Activated T-cell treated with anti-CD3 and anti-CD28 coated beads for 48 hours (primary cell): ENCODE data around the gene CYP24A1.

Experiments used
- DNase-seq: peaks from one replicate; pipeline ENCODE4 v3.0.0-alpha.2; 2020; ENCODE audit warnings: low read depth

Gene CYP24A1

GRCh38 chr20:54173653-54174456 lies at the start of gene CYP24A1:
Gene CYP24A1 (minus strand): TSS chr20:54173986. CDS start chr20:54173579, 407 bp downstream.
- peak; percentile 12 for DNase-seq

DNA sequence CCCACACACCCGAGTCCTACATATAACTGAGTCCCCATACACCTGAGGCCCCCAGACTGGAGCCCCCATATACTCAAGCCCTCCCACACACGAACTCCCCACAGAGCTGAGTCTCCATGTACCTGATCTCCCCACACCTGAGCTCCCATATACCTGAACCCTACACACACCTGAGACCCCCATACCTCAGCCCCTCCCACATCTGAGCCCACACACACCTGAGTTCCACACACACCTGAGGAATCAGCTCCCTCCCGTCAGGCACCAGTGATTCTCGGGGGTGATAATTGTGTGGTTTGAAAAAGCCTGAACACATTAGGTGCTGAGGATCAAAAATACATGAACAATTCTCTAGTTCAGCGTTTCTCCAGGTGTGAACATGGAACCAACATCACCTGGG lies 49.5 kb upstream of the CYP24A1 start:
- DNase-seq = no peak

DNA sequence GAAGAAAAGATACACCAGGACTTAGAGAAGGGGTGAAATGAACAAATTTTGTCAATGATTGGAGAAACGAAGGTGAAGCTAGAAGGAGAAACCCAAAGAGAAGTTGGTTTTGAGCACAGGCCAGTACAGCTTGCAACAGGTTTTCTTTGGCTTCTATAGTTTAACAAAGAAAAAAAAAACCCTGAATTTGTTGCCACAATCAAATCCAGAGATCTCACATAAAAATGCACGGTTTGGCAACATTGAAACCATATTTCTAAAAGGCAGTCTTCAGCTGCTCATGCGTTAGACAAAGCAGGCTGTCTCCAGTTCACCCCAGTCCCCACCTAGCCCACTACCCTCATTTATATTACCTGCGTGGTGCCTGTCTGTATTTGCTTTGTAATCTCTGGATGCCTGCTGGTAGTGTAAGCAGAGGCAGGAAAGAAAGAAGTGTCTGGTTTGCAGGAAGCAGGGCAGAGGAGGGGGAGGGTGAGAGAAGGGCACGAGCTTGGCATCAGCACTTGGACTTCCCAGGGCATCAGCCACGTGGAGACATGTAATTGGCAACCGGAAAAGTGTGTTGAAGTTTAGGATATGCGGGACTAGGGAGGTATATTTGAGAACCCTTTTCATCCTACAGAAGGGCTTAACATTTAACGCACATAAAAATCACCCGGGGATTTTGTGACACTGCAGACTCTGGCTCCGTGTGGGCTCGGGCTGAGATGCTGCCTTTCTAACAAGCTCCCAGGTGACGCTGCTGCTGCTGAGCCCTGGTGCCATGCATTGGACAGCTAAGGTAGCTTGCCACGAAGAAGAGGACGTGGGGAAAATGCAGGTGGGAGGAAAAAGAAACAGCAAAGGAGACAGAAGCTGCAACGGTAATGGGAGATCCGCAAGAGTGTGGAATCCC lies 48.5 kb upstream of the CYP24A1 start:
- DNase-seq = no peak

GRCh38 chr20:54221353-54221752 lies 47.6 kb upstream of the CYP24A1 start:
- DNase-seq = no peak

DNA sequence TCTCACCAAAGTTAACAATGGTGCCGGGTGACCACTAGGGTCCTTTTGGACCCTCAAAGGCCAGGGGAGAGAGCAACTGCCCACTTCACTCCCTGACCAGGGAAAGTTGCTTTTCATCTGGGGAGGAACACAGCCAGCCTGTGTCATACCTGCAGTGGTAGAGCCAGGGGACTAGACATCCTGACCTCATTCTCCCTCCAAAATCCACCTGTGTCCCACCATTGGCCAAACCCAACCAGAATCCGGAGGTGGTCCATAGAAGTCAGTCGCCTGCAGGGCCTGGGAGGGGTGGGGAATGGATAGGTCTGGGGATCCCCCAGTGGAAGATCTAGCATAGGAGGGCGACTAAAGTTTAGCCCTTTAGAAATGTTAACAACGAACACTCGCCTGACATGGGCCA lies 46.9 kb upstream of the CYP24A1 start:
- DNase-seq = no peak

DNA sequence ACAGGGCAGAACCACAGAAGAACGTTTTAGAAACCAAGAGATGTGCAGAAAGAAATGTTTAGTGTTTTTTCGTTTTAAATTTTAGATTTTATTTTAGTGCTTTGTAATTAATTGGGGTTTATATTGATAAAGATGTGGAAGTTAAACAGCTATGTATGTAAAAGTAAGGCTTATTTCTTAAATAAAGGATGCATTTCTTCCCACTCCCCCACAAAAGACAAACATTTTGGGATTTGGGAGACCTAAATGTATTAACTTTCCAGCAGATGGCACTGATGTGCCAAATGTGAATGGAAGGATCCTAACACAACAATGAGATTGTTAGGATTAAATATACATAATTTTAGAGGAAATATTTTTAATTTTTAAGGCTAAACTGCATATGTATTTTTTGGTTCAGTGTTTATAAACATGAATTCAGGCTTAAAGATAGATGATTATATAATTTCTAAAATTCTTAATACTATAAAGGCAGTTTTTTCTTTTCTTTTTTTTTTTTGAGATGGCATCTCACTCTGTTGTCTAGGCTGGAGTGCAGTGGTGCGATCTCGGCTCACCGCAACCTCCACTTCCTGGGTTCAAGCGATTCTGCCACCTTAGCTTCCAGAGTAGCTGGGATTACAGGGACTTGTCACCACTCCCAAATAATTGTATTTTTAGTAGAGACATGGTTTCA lies 46.1 kb upstream of the CYP24A1 start:
- no peak for DNase-seq

DNA sequence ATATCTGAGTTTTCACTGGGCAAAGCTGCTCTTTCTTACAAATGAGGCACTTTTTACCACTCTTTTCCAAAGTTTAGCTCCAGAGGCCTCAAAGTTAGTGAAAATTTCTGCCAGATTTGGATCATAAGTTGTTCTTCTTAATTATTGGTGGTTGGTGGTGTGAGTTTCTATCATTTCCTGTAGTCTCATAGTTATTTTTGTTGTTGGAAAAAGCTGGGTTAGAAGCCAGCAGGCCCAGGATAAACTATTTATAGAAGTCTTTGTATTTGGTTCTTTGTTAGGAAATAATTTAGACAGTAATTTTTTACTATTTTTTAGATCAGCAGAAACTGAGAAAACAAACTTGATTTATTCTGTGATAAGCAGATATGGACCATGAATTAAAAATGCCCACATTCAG lies 44.7 kb upstream of the CYP24A1 start:
- DNase-seq = no peak

DNA sequence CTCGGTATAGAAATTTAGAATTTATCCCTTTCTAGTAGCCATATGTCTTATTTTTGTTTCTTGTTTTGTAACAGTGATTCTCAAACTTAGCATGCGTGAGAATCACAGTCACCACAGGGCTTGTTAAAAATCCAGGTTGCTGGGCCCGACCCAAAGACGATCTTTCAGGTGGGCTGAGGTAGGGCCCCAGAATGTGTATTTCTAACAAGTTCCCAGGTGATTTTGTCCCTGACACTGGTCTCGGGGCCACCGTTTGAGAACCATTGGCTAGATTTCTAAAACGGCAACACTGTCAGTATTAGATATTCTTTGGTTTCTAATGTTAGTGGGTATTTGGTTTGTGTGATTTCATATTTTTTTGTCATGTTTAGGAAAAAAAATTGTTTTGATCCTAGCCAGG lies 44.0 kb upstream of the CYP24A1 start:
- no peak for DNase-seq

- DNase-seq = no peak
Observed at GRCh38 chr20:54215157-54215789, 41.5 kb upstream of the CYP24A1 start.

- DNase-seq = no peak
Observed at GRCh38 chr20:54214566-54214965, 40.8 kb upstream of the CYP24A1 start.

- DNase-seq = no peak
Observed at GRCh38 chr20:54212871-54213270, 39.1 kb upstream of the CYP24A1 start.

DNA sequence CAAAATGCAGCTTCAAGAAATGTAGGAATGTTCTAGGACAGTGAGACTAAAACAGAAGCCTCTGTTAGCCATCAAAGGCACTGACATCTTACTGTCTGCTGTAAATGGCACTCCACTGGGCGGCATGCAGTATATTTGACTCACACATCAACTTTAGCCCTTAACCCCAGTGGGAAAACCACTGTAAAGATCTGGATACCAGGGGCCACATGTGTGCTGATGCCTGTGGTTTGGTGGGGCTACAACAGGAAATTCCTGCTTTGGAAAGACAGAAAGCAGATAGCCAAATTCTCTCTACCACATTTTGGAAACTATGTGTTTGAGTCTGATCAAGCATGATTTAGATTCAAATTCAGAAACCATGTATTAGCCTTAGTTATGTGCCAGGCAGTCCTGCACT lies 38.4 kb upstream of the CYP24A1 start:
- no peak for DNase-seq

DNA sequence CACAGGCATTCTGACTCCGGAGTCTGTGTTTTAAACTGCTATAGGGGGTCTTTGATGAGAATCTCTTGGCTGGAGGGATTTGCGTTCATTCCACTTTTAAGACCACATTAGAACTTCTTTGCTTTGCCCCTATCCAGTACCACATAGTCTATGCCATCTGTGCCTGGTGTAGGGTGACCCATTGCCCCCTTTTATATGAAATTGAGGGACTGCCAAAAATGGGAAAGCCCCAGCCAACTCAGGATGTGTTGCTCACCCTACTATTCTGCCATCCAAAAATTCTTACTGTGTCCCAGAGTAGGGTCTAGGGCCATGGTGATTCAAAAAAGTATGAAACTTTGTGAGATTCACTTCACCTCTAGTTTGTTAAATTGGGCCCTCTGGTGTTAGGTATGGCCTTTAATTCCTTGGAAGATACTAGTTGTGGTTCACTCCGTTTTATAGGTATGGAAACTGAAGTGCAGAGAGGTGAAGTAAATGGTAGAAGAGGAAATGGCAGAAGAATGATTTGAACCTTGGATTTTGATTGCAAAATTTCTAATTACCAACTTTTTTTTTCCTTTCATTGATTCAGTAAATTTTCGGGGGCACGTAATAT lies 35.5 kb upstream of the CYP24A1 start:
- no peak for DNase-seq

DNA sequence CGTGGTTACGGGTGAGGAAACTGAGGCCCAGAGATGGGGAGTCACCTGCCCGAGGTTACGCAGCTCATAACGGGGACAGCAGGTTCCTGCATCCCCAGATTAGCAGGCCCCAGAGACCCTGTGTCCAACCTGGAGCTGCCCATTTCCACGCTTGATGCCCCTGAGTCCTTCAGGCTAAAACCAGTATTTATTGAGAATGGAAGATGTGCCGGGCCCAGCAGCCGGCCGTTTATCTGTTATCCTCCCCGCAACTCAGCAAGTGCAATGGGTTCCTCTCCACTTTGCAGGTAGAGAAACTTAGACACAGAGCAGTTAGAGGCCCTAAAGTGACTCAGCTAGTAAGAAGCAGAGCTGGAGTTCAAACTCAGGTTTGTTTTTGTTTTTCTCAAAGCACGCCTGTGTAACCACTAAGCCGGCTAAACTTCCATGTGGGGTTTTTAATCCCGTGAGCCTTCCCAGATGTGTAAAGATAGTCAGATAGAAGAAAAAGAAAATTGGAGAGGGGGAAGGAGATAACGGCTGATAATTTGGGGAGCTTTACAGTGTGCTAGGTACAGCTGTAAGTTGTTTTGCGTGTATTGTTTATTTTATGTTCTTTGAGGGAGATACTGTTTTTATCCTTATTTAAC lies 34.9 kb upstream of the CYP24A1 start:
- no peak for DNase-seq

- DNase-seq = peak; percentile 79
Observed at GRCh38 chr20:54207743-54208547, 34.2 kb upstream of the CYP24A1 start, which contains the start of gene PFDN4. Gene PFDN4 (plus strand): TSS chr20:54208087. CDS start chr20:54208101, 14 bp downstream.

- no peak for DNase-seq
Observed at GRCh38 chr20:54207053-54207742, 33.4 kb upstream of the CYP24A1 start.

GRCh38 chr20:54205450-54205849 lies 31.7 kb upstream of the CYP24A1 start:
- DNase-seq = no peak

- DNase-seq = no peak
Observed at GRCh38 chr20:54204481-54204880, 30.7 kb upstream of the CYP24A1 start.

- DNase-seq = no peak
Observed at GRCh38 chr20:54204063-54204462, 30.3 kb upstream of the CYP24A1 start.

GRCh38 chr20:54203281-54203680 lies 29.5 kb upstream of the CYP24A1 start:
- DNase-seq = no peak
